GM18499 (cell line): ENCODE data around the gene NCSTN.
A peak's percentile ranks its signal among the peaks of the same experiment; 100 is the strongest.

Experiments
- ATAC-seq: cut with Tn5 transposase; IDR thresholded peaks from one replicate; pipeline ENCODE4 v1.9.1; 2021; ENCODE audit warnings: moderate number of reproducible peaks; ENCODE audit not compliant: insufficient read depth, unreplicated experiment

NCSTN gene

GRCh38 chr1:160342953-160343869, at the start of gene NCSTN, which contains the start of gene COPA:
TSS of gene NCSTN (plus strand) at chr1:160343383. CDS start at chr1:160343397, 14 bp downstream.
TSS of gene COPA (minus strand) at chr1:160343250. CDS start at chr1:160343170, 80 bp downstream.
- ATAC-seq, result peak; percentile 60

DNA sequence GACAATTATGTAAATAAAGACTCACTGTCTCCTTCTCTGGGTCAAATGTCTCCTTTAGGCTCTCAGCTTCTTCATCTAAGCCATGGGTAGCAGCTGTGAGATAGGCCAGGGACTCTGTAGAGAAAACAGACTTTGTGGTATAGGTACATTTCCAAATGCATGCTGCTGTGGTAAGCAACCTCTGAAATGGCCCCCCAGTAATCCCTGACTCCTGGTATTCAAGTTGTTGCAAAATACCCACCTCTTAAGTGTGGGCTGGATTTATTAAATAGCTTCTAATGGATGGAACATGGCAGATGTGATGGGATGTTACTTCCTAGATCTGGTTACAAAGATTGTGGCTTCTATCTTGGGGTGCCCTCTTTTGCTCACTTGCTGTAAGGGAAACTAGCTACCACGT, 47.1 kb upstream of the NCSTN start:
- no peak for ATAC-seq

GRCh38 chr1:160300173-160300572, 43.0 kb upstream of the NCSTN start:
- no peak for ATAC-seq

GRCh38 chr1:160307118-160307791, 35.9 kb upstream of the NCSTN start:
- no peak for ATAC-seq

- ATAC-seq, result no peak
Observed at GRCh38 chr1:160308451-160309184, 34.6 kb upstream of the NCSTN start.

DNA sequence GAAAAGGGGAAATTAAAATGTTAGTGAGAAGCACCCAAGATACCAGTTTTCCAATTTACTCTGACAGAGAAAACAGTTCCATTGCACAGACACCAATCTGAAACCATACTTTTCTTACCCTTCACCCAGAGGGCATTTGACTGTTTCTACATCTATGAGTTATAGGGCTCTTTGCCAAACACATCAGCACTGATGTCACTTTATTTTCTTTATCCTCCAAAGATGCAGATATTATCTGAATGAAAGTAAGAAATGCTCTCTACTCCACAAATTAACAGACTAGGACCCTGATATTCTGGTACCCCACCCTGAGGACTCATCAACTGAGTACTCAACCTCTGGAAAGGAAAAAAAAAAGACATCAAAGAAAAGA, 34.0 kb upstream of the NCSTN start:
- ATAC-seq, result no peak

- ATAC-seq, result no peak
Observed at GRCh38 chr1:160309571-160309970, 33.6 kb upstream of the NCSTN start.

DNA sequence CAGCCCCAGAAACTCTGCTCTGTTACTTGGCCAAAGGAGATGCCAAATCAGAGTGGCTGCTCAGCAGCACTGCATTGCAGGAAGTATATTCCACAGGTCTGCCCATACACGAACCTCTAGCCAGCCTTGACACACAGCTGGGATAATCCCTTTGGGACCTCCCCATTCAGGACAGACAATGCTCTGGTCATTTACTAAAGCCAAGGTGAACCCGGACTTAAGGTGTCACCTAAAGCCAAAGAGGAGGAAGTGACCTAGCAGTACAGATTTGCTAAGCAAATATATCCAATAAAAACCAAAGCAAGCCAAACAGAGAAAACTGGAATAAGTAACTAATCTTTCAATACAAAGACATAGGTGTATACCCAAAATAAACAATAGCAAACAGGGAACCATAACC, 27.8 kb upstream of the NCSTN start:
- no peak for ATAC-seq

DNA sequence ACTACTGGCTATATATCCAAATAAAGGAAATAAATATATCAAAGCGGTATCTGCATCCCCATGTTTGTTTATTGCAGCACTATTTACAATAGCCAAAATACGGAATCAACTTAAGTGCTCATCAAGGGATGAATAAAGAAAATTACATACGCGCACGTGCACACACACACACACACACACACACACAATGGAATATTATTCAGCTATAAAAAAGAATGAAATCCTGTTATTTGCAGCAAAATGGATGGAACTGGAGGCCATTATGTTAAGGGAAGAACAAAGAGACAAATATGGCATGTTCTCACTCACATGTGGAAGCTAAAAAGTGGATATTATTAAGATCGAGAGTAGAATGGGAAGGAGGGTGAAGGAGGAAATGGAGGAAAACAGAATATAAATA, 20.4 kb upstream of the NCSTN start:
- ATAC-seq, result no peak

DNA sequence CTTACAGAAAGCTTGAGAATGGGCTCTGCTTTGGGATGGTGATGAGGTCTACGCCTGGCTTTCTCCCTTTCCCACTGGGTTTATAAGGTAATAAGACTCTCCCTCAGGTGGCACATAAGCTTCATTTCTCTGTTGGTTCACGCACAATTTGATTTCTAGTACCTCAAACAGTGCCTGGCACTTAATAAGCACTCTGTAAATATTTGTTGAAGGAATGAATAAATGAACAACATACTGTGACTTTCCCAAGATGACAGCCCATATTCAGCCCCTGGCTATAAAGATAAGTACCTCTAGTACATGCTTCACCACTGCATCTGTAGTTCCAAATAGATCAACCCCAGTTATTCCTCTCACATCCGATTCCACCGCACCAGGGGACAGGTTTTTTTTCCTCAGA, 17.9 kb upstream of the NCSTN start:
- ATAC-seq, result no peak

- no peak for ATAC-seq
Observed at GRCh38 chr1:160326418-160326817, 16.8 kb upstream of the NCSTN start.

DNA sequence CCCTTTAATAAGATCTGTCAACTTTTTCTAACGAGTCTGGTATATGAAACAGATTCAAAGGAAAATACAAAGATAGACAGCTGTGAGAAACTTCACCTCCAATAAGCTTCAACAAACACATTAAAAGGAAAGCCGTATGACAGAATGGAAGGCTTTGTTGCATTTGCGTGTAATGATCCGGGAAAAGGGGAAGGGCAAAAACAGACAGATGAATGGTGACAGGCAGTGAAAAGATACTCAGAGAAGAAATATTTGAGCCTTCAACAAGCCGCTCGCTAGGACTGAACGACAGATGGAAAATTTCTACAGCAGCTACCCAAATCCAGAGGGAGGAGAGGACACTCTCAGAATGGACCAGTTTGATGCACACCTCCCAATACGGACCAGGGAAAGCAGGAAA, 15.0 kb upstream of the NCSTN start:
- ATAC-seq, result no peak

- no peak for ATAC-seq
Observed at GRCh38 chr1:160330119-160330518, 13.1 kb upstream of the NCSTN start.

DNA sequence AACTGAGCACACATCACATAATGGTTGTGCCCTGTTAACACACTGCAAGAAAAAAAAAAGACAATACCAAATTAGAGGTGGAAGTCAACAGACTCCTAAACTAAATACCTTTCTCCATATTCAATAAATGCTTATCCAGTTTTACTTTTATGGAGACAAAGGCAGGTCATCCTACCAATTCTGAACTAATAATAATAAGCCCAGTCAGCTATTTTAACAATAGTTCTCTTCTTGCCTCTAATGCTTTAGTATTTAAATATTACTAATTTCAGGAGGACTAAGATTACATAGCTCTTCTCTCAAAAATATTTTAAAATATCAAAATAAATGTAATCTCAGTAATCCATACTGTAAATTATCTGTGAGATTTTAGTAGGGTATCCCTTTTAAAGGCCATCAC, 10.7 kb upstream of the NCSTN start:
- no peak for ATAC-seq

DNA sequence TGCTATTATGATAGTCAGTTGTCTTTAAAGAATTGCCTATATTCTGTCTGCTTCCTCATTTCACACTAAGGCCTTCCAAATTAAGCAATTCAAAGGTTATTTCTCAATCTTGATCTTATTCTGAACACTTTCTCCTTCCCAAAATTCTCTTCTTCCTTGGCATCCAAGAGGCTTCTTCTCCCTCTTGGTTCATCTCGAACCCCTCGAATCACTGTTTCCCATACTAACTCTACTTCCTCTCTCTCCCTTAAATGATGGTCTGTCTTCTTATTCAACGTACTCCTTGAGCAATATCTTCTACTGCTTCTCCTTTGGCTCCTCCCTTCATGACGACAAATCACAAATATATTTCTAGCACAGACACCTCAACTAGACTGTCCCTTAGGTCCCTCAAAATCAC, 4.6 kb upstream of the NCSTN start:
- no peak for ATAC-seq

DNA sequence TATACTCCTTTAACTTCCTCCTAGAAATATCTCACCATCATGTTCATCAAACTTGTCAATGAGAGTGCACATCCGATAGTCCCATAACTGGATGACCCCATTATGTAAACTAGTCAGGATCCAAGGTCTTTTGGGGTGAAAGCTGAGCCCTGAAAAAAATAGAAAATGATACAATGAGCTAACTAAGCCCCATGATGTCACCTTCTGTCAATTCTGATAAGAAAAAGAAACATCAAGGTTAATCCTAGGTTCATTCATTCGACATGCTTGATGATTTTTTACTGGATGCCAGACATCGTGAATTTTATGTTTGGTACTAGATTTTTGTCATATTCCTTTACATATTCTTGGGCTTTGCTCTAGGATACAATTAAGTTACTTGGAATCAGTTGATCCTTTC, 3.0 kb upstream of the NCSTN start:
- no peak for ATAC-seq

- ATAC-seq, result no peak
Observed at GRCh38 chr1:160340866-160341265, 2.3 kb upstream of the NCSTN start.

DNA sequence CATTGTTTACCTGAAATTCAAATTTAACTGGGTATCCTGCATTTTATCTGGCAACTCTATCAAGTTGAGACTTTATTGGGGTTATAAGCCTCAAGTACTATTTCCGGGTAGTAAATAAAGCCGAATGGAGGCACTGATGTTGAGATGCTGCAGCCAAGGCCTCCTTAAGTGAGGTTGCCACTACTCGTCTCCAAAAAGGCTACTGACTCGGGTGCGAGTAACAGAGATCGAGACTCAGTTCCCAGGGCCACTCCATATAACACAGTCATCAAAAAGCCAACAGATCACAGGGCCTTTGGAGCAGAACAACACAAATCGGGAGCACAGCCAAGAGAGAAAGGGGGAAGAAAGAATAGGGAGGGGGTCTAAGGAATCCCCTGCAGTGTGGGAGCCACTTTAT, 657 bp upstream of the NCSTN start:
- no peak for ATAC-seq

DNA sequence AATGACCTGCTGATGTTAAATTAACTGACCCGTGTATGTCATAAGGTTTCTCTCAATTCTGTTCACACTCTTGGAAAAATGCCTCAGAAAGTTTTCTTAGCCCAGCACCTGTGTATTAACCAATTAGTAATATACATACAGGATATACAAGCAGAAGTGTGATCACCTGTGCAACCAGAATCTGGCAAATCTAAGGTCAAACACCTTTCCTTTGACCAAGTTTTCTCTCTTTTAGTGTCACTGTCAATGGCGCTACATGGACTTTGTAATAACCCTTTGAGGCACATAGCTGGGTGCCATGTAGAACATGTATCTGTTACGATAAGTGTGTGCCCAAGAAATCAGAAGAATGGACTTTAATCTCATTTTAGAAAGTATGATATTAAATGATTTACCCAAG, 1.1 kb downstream of the NCSTN start:
- no peak for ATAC-seq

DNA sequence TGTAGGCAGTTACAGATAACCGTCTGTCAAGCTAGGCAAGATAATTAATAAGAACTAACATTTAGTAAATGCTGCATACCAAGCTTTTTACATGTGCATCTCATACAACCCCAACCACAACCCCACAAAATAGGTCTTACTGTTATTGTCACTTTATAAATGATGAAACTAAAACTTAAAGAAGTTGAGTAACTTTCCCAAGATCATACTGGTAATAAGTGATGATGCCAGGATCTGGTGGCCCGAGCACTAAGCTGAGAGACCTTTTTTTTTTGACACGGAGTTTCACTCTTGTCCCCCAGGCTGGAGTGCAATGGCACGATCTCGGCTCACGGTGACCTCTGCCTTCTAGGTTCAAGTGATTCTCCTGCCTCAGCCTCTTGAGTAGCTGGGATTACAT, 1.8 kb downstream of the NCSTN start:
- ATAC-seq, result no peak

GRCh38 chr1:160346463-160346862, 3.3 kb downstream of the NCSTN start:
- no peak for ATAC-seq
